Keratinocyte (primary cell): ENCODE measurements around the gene AJAP1. TPM values are rescaled to one million over a fixed set of nuclear protein-coding genes. Genes with fewer than 3 reads are reported as not detected.
"Not testable (repeated sequence)": the region's sequence is repeated elsewhere in the genome, so short reads cannot be mapped to it uniquely, and the experiment has no call there.

Experiments
- DNase-seq: peaks from one replicate; pipeline ENCODE4 v3.0.0-alpha.2; 2011; ENCODE audit warnings: low read depth, missing footprints, low spot score
- FAIRE-seq: peaks from 2 replicates; lab custom pipeline; 2011; peaks lifted over from hg19 to GRCh38; lab: Jason Lieb, UNC
- H2AFZ ChIP-seq: 2 replicates; pipeline ENCODE4 v1.6.0; 2012; ENCODE audit warnings: low read length, control low read depth, inconsistent platforms; ENCODE audit not compliant: control insufficient read depth
- H3K27ac ChIP-seq: 2 replicates; pipeline ENCODE4 v1.5.1; 2011; ENCODE audit warnings: low read length; ENCODE audit not compliant: control insufficient read depth, insufficient read depth
- H3K27me3 ChIP-seq: 3 replicates; pipeline ENCODE4 v1.6.0; 2011; ENCODE audit warnings: low read length; ENCODE audit not compliant: control insufficient read depth, insufficient read depth; ENCODE audit errors: extremely low read depth
- H3K36me3 ChIP-seq, 2 experiments: 2 replicates in 1 of 2; 3 replicates in 1 of 2; pipeline ENCODE4 v1.5.1; 2011; ENCODE audit warnings: low read length in 2 of 2, mild to moderate bottlenecking in 1 of 2; ENCODE audit not compliant: control insufficient read depth in 2 of 2, insufficient read depth in 2 of 2; ENCODE audit errors: extremely low read depth in 1 of 2
- H3K4me1 ChIP-seq: 3 replicates; pipeline ENCODE4 v1.5.1; 2011; ENCODE audit warnings: low read length; ENCODE audit not compliant: control insufficient read depth, insufficient read depth; ENCODE audit errors: extremely low read depth
- H3K4me2 ChIP-seq: 3 replicates; pipeline ENCODE4 v1.6.0; 2011; ENCODE audit warnings: low read depth, low read length; ENCODE audit not compliant: control insufficient read depth, insufficient read depth; ENCODE audit errors: extremely low read depth
- H3K4me3 ChIP-seq, 3 experiments: fragments of 200-600 bp in 1 of 3; sonication (generic) in 1 of 3; 2 replicates in 2 of 3; 3 replicates in 1 of 3; pipeline ENCODE4 v1.5.1; 2011 to 2016; ENCODE audit warnings: low read length in 3 of 3, mild to moderate bottlenecking in 3 of 3, control low read depth in 2 of 3, inconsistent platforms in 1 of 3, low read depth in 1 of 3, mixed read lengths in 1 of 3, mixed run types in 1 of 3, moderate library complexity in 1 of 3; ENCODE audit not compliant: control insufficient read depth in 2 of 3, insufficient read depth in 2 of 3; ENCODE audit errors: extremely low read depth in 1 of 3
- H3K79me2 ChIP-seq: 2 replicates; pipeline ENCODE4 v1.6.0; 2012; ENCODE audit warnings: low read length; ENCODE audit not compliant: control insufficient read depth, insufficient read depth
- H3K9ac ChIP-seq: 3 replicates; pipeline ENCODE4 v1.6.0; 2011; ENCODE audit warnings: low read length; ENCODE audit not compliant: control insufficient read depth, insufficient read depth; ENCODE audit errors: extremely low read depth
- H3K9me1 ChIP-seq: 3 replicates; pipeline ENCODE4 v1.6.0; 2011; ENCODE audit warnings: low read length; ENCODE audit not compliant: control insufficient read depth, insufficient read depth; ENCODE audit errors: extremely low read depth
- H3K9me3 ChIP-seq: 2 replicates; pipeline ENCODE4 v1.5.1; 2012; ENCODE audit warnings: low read depth, low read length; ENCODE audit not compliant: control insufficient read depth
- H4K20me1 ChIP-seq: 3 replicates; pipeline ENCODE4 v1.6.0; 2011; ENCODE audit warnings: low read length; ENCODE audit not compliant: control insufficient read depth, insufficient read depth; ENCODE audit errors: extremely low read depth
- EZH2 ChIP-seq: IDR thresholded peaks from one replicate; pipeline ENCODE4 v1.6.1; 2012; ENCODE audit warnings: inconsistent platforms, mild to moderate bottlenecking, low read length, moderate library complexity
- dilution Hi-C: fragments of 300-500 bp; cut with MboI; formaldehyde crosslinking; loops from one replicate; pipeline ENCODE4 v1.7.0; 2020; ENCODE audit warnings: low sequenced_read_pairs; ENCODE audit not compliant: extremely low pct_ligation_motif_present
- polyA plus RNA-seq, 5 experiments: library from polyadenylated mRNA; depleted of rRNA in 3 of 5; stranded (reverse) in 3 of 5; stranded (forward) in 1 of 5; unstranded in 1 of 5; fragments of >200 nt; gene quantifications; 1 replicate in 1 of 5; 2 replicates in 3 of 5; 3 replicates in 1 of 5; pipeline versions ENCODE4 v1.2.1 to v1.2.3, GENCODE V29; 2011 to 2012; ENCODE audit warnings: missing spikeins in 2 of 5, low read depth in 1 of 5, low replicate concordance in 1 of 5
- TF ChIP-seq, protein P1 (sequence below), 3 experiments: IDR thresholded peaks in 1 of 3; conservative IDR thresholded peaks in 1 of 3; optimal IDR thresholded peaks in 1 of 3; 2 replicates in 2 of 3; 3 replicates in 1 of 3; pipeline versions ENCODE3 to v1.5.1; 2011; ENCODE audit warnings: low read length in 3 of 3, mild to moderate bottlenecking in 3 of 3, moderate library complexity in 2 of 3, control low read depth in 1 of 3, inconsistent platforms in 1 of 3; ENCODE audit not compliant: insufficient read depth in 2 of 3; ENCODE audit errors: extremely low read depth in 1 of 3

The AJAP1 gene
- polyA plus RNA-seq, 1 donor (not counting 4 experiments of a cell fraction or from before 2014, with no cell fraction given) = 2.2 TPM

DNA sequence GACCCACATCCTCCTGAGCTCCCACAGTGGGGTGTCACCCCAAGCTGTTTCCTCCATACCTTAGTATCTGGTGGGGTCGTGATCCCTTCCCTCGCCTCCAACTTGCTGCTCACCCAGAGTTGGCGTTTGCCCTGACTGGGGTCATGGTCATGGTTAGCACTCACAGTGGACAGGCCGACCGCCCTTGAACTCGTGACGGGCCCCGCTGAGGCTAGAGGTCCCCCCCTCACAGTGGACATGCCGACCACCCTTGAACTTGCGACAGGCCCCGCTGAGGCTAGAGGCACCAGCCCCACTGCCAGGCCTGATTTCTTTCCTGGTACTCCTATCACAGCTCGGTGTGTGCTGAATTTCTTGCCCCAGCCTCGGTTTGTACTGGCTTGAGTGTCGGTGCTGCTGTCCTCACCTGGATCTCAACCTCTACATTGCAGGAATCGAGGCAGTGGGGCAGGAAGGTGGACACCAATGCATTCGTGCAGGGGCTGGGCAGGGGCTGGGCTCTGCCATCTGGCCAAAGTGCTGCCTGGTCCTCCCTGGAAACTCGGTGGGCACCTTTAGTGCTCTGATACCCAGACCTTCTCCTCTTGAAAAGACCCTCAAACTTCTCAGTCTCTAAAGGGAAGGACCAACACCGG, 37.5 kb upstream of the AJAP1 start:
- Histone ChIP-seq H3K27ac (no peak overlapping the region), H3K9me3 (peaks cover 2% of the 10 kb centered on the region), H4K20me1 (no peaks in the 10 kb centered on the region), H3K79me2 (no peaks in the 10 kb centered on the region), H3K4me2 (no peak overlapping the region), H3K4me1 (no peaks in the 10 kb centered on the region), H3K9me1 (no peaks in the 10 kb centered on the region), H2AFZ (no peak overlapping the region), H3K4me3 (no peak overlapping the region), H3K27me3 (no peaks in the 10 kb centered on the region), H3K9ac (no peak overlapping the region), H3K36me3 (no peaks in the 10 kb centered on the region)
- TF ChIP-seq EZH2 = no peak
- TF ChIP-seq, protein P1, sequence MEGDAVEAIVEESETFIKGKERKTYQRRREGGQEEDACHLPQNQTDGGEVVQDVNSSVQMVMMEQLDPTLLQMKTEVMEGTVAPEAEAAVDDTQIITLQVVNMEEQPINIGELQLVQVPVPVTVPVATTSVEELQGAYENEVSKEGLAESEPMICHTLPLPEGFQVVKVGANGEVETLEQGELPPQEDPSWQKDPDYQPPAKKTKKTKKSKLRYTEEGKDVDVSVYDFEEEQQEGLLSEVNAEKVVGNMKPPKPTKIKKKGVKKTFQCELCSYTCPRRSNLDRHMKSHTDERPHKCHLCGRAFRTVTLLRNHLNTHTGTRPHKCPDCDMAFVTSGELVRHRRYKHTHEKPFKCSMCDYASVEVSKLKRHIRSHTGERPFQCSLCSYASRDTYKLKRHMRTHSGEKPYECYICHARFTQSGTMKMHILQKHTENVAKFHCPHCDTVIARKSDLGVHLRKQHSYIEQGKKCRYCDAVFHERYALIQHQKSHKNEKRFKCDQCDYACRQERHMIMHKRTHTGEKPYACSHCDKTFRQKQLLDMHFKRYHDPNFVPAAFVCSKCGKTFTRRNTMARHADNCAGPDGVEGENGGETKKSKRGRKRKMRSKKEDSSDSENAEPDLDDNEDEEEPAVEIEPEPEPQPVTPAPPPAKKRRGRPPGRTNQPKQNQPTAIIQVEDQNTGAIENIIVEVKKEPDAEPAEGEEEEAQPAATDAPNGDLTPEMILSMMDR (optimal IDR thresholded peaks at IDR 0.05 in 1 of 3, IDR thresholded peaks at IDR 0.05 in 1 of 3, conservative IDR thresholded peaks at IDR 0.05 in 1 of 3; ENCODE audit: extremely low read depth in 1 of 3, insufficient read depth in 2 of 3, low read length in 3 of 3) = no peak
- DNase-seq = no peak
- FAIRE-seq = no peak
- dilution Hi-C loops = no loop called here

DNA sequence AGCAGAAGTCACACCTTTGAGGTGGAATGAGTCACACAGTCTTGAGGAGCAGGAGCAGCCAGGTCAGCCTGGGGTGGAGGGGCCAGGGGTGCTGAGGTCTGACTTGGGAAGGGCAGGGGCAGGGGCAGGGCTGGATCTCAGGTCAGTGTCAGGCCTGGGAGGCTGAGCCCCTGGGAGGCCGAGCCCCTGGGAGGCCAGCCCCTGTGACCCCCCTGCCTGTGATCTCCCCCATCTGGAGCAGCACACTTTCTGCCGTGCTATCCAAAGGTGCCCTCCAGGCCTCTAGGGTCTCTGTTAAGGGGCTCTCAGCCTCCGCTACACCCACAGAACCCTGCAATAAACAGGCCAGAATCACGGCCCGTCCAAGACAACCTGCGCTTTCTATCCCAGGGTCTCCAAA, 36.9 kb upstream of the AJAP1 start:
- H3K9me1 ChIP-seq = no peaks in the 10 kb centered on the region
- H3K27ac ChIP-seq = no peak overlapping the region
- dilution Hi-C loops = no loop called here
- DNase-seq = no peak
- H3K4me2 ChIP-seq = no peak overlapping the region
- H3K36me3 ChIP-seq = no peaks in the 10 kb centered on the region
- H4K20me1 ChIP-seq = no peaks in the 10 kb centered on the region
- no peak overlapping the region for H3K9ac ChIP-seq
- no peak overlapping the region for H3K4me3 ChIP-seq
- no peaks in the 10 kb centered on the region for H3K4me1 ChIP-seq
- no peak for FAIRE-seq
- H3K79me2 ChIP-seq = no peaks in the 10 kb centered on the region
- H3K9me3 ChIP-seq = peaks cover 2% of the 10 kb centered on the region
- TF ChIP-seq, protein P1 (optimal IDR thresholded peaks at IDR 0.05 in 1 of 3, IDR thresholded peaks at IDR 0.05 in 1 of 3, conservative IDR thresholded peaks at IDR 0.05 in 1 of 3; ENCODE audit: extremely low read depth in 1 of 3, insufficient read depth in 2 of 3, low read length in 3 of 3) = no peak
- TF ChIP-seq EZH2 = no peak
- no peak overlapping the region for H2AFZ ChIP-seq
- no peaks in the 10 kb centered on the region for H3K27me3 ChIP-seq

DNA sequence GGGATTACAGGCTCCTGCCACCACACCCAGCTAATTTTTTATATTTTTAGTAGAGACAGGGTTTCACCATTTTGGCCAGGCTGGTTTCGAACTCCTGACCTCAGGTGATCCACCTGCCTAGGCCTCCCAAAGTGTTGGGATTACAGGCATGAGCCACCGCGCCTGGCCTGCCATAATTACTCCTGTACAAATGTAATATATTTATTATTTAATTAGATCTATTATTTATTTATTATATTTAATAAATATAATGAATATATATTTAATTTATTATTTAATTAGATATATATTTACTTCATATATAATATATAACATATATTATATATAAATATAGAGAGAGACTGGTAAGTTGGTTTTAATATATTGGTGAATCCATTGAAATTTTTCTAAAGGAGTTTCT, 35.6 kb upstream of the AJAP1 start:
- H3K27ac ChIP-seq, H3K9ac ChIP-seq, H3K9me1 ChIP-seq, H3K79me2 ChIP-seq, FAIRE-seq, H3K4me2 ChIP-seq, dilution Hi-C loops, H3K4me1 ChIP-seq, H3K4me3 ChIP-seq, H3K9me3 ChIP-seq, H3K36me3 ChIP-seq, H3K27me3 ChIP-seq, H2AFZ ChIP-seq, H4K20me1 ChIP-seq, DNase-seq: not testable (repeated sequence)
